Fibroblast of lung (primary cell): Measurements from ENCODE around the gene LGI2.

Experiments used
- CTCF ChIP-seq, 2 donors: IDR thresholded peaks in 1 of 2; conservative IDR thresholded peaks in 1 of 2; 1 replicate in 1 of 2; 2 replicates in 1 of 2; pipeline ENCODE4 v1.5.1; 2011 to 2012; ENCODE audit warnings: low read length in 2 of 2, control low read depth in 1 of 2, inconsistent platforms in 1 of 2, low read depth in 1 of 2, mild to moderate bottlenecking in 1 of 2
- EZH2 ChIP-seq: IDR thresholded peaks from 2 replicates; pipeline ENCODE4 v1.5.1; 2012; ENCODE audit warnings: low read length, control low read depth, mild to moderate bottlenecking; ENCODE audit errors: missing control alignments

GRCh38 chr4:25019501-25019900, 11.2 kb downstream of the LGI2 start:
- TF ChIP-seq CTCF (conservative IDR thresholded peaks at IDR 0.05 in 1 of 2, IDR thresholded peaks at IDR 0.05 in 1 of 2; ENCODE audit: low read depth in 1 of 2, low read length in 2 of 2) (no peak), EZH2 (no peak)
